HEK293 (cell line): Measurements from ENCODE around the gene ITFG2.

Source experiments
- CTCF ChIA-PET: fragments of 350-600 bp; formaldehyde crosslinking; extraction: SDS; loops from one replicate; lab custom pipeline; 2021; ENCODE audit warnings: antibody characterized with exemption; lab: Yijun Ruan, JAX
- POLR2A ChIA-PET: fragments of 300-600 bp; formaldehyde crosslinking; extraction: SDS; loops from one replicate; lab custom pipeline; 2020; ENCODE audit warnings: antibody characterized with exemption, inconsistent platforms; lab: Yijun Ruan, JAX
- H3K27ac ChIP-seq: fragments of 200-500 bp; sonication (Bioruptor generic); 2 replicates; pipeline ENCODE4 v1.5.1; 2014; ENCODE audit warnings: low read depth, low read length, control low read depth, inconsistent platforms; ENCODE audit errors: extremely low read depth
- H3K36me3 ChIP-seq, 2 experiments: fragments of 200-500 bp in 1 of 2; sonication (Bioruptor generic) in 1 of 2; 1 replicate in 1 of 2; 2 replicates in 1 of 2; pipeline ENCODE4 v1.5.1; 2014 to 2017; ENCODE audit warnings: inconsistent platforms in 2 of 2, low read length in 2 of 2; ENCODE audit not compliant: control insufficient read depth in 2 of 2, insufficient read depth in 1 of 2
- H3K4me1 ChIP-seq: fragments of 200-500 bp; sonication (Bioruptor generic); 2 replicates; pipeline ENCODE4 v1.5.1; 2014; ENCODE audit warnings: mild to moderate bottlenecking, low read length, inconsistent platforms; ENCODE audit not compliant: control insufficient read depth, insufficient read depth
- H3K4me3 ChIP-seq: 2 replicates; pipeline ENCODE4 v1.5.1; 2011; ENCODE audit warnings: low read depth, mild to moderate bottlenecking, control low read depth, low read length, moderate library complexity
- H3K9me3 ChIP-seq: fragments of 200-500 bp; sonication (Bioruptor generic); 2 replicates; pipeline ENCODE4 v1.5.1; 2014; ENCODE audit warnings: low read depth, low read length, inconsistent platforms; ENCODE audit not compliant: control insufficient read depth, insufficient read depth
- MYNN ChIP-seq: fragments of 450-650 bp; formaldehyde crosslinking; IDR thresholded peaks from 2 replicates; pipeline ENCODE4 v1.5.1; 2016; ENCODE audit warnings: missing biosample characterization, missing genetic modification characterization, borderline replicate concordance
- SCRT1 ChIP-seq: fragments of 450-650 bp; formaldehyde crosslinking; IDR thresholded peaks from 2 replicates; pipeline ENCODE4 v1.5.1; 2016; ENCODE audit warnings: missing biosample characterization, missing genetic modification characterization, borderline replicate concordance
- YY2 ChIP-seq: fragments of 450-650 bp; formaldehyde crosslinking; IDR thresholded peaks from 2 replicates; pipeline ENCODE4 v1.5.1; 2016; ENCODE audit warnings: missing biosample characterization, missing genetic modification characterization
- ZBTB26 ChIP-seq: fragments of 450-650 bp; formaldehyde crosslinking; optimal IDR thresholded peaks from 2 replicates; pipeline ENCODE3; 2016; ENCODE audit warnings: missing biosample characterization, mild to moderate bottlenecking, missing genetic modification characterization
- ZNF112 ChIP-seq: fragments of 450-650 bp; formaldehyde crosslinking; IDR thresholded peaks from 2 replicates; pipeline ENCODE4 v1.5.0; 2017; ENCODE audit warnings: missing biosample characterization, missing genetic modification characterization
- ZNF114 ChIP-seq: fragments of 450-650 bp; formaldehyde crosslinking; IDR thresholded peaks from 2 replicates; pipeline ENCODE4 v1.5.0; 2017; ENCODE audit warnings: missing biosample characterization, missing genetic modification characterization
- ZNF138 ChIP-seq: fragments of 450-650 bp; formaldehyde crosslinking; IDR thresholded peaks from 2 replicates; pipeline ENCODE4 v1.5.1; 2016; ENCODE audit warnings: missing biosample characterization, missing genetic modification characterization, borderline replicate concordance
- ZNF146 ChIP-seq: fragments of 450-650 bp; formaldehyde crosslinking; IDR thresholded peaks from 2 replicates; pipeline ENCODE4 v1.5.1; 2016; ENCODE audit warnings: missing biosample characterization, missing genetic modification characterization
- ZNF169 ChIP-seq: fragments of 450-650 bp; formaldehyde crosslinking; IDR thresholded peaks from 2 replicates; pipeline ENCODE4 v1.5.1; 2016; ENCODE audit warnings: missing biosample characterization, missing genetic modification characterization
- ZNF202 ChIP-seq: fragments of 450-650 bp; formaldehyde crosslinking; IDR thresholded peaks from 2 replicates; pipeline ENCODE4 v1.5.1; 2016; ENCODE audit warnings: missing biosample characterization, missing genetic modification characterization, borderline replicate concordance
- ZNF280D ChIP-seq: fragments of 450-650 bp; formaldehyde crosslinking; IDR thresholded peaks from 2 replicates; pipeline ENCODE4 v1.5.1; 2016; ENCODE audit warnings: missing biosample characterization, missing genetic modification characterization
- ZNF391 ChIP-seq: fragments of 450-650 bp; formaldehyde crosslinking; IDR thresholded peaks from 2 replicates; pipeline ENCODE4 v1.5.1; 2016; ENCODE audit warnings: low read depth, missing biosample characterization, missing genetic modification characterization, borderline replicate concordance
- ZNF473 ChIP-seq: fragments of 450-650 bp; formaldehyde crosslinking; IDR thresholded peaks from 2 replicates; pipeline ENCODE4 v1.5.1; 2017; ENCODE audit warnings: missing biosample characterization, missing genetic modification characterization
- ZNF610 ChIP-seq: fragments of 450-650 bp; formaldehyde crosslinking; IDR thresholded peaks from 2 replicates; pipeline ENCODE4 v1.5.1; 2016; ENCODE audit warnings: missing biosample characterization, missing genetic modification characterization, borderline replicate concordance
- ZNF639 ChIP-seq: fragments of 450-650 bp; formaldehyde crosslinking; IDR thresholded peaks from 2 replicates; pipeline ENCODE4 v1.5.1; 2016; ENCODE audit warnings: missing biosample characterization, missing genetic modification characterization
- ZNF654 ChIP-seq: fragments of 450-650 bp; formaldehyde crosslinking; IDR thresholded peaks from 2 replicates; pipeline ENCODE4 v1.5.1; 2016; ENCODE audit warnings: low read depth, missing biosample characterization, missing genetic modification characterization
- ZNF768 ChIP-seq: fragments of 450-650 bp; formaldehyde crosslinking; IDR thresholded peaks from 2 replicates; pipeline ENCODE4 v1.5.1; 2018; ENCODE audit warnings: missing biosample characterization, mild to moderate bottlenecking, missing genetic modification characterization
- ZNF776 ChIP-seq: fragments of 450-650 bp; formaldehyde crosslinking; IDR thresholded peaks from 2 replicates; pipeline ENCODE4 v1.5.0; 2017; ENCODE audit warnings: missing biosample characterization, missing genetic modification characterization, borderline replicate concordance
- TF ChIP-seq, protein P1 (sequence below): fragments of 450-650 bp; formaldehyde crosslinking; IDR thresholded peaks from 2 replicates; pipeline ENCODE4 v1.5.1; 2016; ENCODE audit warnings: missing biosample characterization, missing genetic modification characterization
- TF ChIP-seq, protein P2 (sequence below): fragments of 450-650 bp; formaldehyde crosslinking; conservative IDR thresholded peaks from 2 replicates; pipeline ENCODE4 v1.5.1; 2016; ENCODE audit warnings: low read depth, missing biosample characterization, missing genetic modification characterization

The ITFG2 gene

GRCh38 chr12:2794736-2795289 is 17.7 kb upstream of the ITFG2 start, which contains the start of gene FKBP4 (continued):
- peak; percentile 73 for TF ChIP-seq ZBTB26 (tag by site-specific recombination)
- no peak for TF ChIP-seq YY2 (tag by site-specific recombination)

DNA sequence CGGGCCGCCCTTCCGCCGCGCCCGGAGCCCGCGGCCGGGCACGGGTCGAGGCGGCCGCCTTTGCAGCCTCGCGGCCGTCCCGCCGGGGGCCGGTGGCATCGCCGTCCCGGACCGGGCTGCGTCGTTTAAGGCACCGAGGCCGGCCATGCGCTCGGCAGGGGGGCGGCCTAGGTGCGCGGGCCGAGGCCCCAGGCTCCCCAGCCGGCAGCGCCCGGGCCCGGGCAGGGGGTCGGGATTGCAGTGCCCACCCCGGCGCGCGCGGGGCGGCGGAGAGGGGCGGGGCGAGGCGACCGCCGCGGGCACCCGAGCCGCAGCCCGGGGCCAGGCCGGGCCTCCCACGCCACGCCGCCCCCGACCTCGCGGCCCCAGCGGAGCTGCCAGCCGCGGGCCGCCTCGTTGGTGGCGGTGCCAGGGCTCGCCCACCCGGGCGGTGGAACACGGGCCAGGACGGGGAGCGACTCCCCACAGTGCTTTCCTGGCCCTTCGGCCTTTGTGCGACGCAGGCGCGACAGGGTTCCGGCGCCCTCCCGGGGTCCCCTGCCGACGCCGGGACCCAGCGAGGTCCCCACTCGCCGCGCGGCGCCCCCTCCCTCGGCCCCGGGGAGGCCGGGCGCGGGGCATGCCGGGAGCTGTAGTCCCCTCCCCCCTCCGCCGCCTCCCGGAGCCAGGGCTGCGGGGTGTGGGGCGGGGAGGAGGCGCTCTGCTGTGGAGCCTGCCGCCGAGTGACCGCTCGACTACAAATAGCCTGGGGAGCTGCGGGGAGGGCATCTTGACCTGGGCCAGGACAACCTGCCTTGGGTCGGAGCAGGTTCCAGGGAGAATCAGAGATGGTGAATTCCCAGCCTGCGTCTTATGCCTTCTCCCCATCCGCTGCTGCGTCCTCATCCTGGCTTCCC is 16.9 kb upstream of the ITFG2 start:
- ChIA-PET CTCF (interaction anchor here (0.6 to 2.0 kb wide), 8 partner anchors 11 to 149 kb away, joined by 3 to 8 read pairs (median 4); partner anchors contain the start of gene ITFG2), POLR2A (interaction anchor here (0.7 to 1.3 kb wide), 6 partner anchors 9 to 81 kb away, joined by 3 to 11 read pairs (median 4); partner anchors contain the start of genes FOXM1, ITFG2 and RHNO1)
- Histone ChIP-seq H3K4me1 (peaks cover 3% of the 10 kb centered on the region; the same call in 1 of the 2 replicates), H3K27ac (peak overlapping the region; percentile 88; the same call in 1 of the 2 replicates), H3K4me3 (peak overlapping the region; percentile 73), H3K36me3 (peaks cover 31 to 47% of the 10 kb centered on the region in 2 experiments), H3K9me3 (no peaks in the 10 kb centered on the region)
- no peak for TF ChIP-seq ZNF473
- no peak for TF ChIP-seq ZNF776 (tag by site-specific recombination)
- no peak for TF ChIP-seq ZNF391 (tag by site-specific recombination)
- no peak for TF ChIP-seq ZNF639
- TF ChIP-seq ZNF610 (tag by site-specific recombination) = no peak
- no peak for TF ChIP-seq SCRT1 (tag by site-specific recombination)
- TF ChIP-seq ZNF112 (tag by site-specific recombination) = no peak
- TF ChIP-seq MYNN (tag by site-specific recombination) = no peak
- TF ChIP-seq ZNF146 (tag by site-specific recombination) = 0 out of 2 replicates have a peak, but pooled peaks have one; percentile 1
- no peak for TF ChIP-seq ZNF114
- TF ChIP-seq ZNF202 (tag by site-specific recombination) = no peak
- TF ChIP-seq, protein P1, sequence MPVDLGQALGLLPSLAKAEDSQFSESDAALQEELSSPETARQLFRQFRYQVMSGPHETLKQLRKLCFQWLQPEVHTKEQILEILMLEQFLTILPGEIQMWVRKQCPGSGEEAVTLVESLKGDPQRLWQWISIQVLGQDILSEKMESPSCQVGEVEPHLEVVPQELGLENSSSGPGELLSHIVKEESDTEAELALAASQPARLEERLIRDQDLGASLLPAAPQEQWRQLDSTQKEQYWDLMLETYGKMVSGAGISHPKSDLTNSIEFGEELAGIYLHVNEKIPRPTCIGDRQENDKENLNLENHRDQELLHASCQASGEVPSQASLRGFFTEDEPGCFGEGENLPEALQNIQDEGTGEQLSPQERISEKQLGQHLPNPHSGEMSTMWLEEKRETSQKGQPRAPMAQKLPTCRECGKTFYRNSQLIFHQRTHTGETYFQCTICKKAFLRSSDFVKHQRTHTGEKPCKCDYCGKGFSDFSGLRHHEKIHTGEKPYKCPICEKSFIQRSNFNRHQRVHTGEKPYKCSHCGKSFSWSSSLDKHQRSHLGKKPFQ (tag by site-specific recombination) = no peak
- TF ChIP-seq ZNF768 (tag by site-specific recombination) = no peak
- TF ChIP-seq ZNF654 = no peak
- no peak for TF ChIP-seq ZNF138 (tag by site-specific recombination)
- TF ChIP-seq ZNF280D = no peak
- TF ChIP-seq ZNF169 (tag by site-specific recombination) = no peak
- TF ChIP-seq, protein P2, sequence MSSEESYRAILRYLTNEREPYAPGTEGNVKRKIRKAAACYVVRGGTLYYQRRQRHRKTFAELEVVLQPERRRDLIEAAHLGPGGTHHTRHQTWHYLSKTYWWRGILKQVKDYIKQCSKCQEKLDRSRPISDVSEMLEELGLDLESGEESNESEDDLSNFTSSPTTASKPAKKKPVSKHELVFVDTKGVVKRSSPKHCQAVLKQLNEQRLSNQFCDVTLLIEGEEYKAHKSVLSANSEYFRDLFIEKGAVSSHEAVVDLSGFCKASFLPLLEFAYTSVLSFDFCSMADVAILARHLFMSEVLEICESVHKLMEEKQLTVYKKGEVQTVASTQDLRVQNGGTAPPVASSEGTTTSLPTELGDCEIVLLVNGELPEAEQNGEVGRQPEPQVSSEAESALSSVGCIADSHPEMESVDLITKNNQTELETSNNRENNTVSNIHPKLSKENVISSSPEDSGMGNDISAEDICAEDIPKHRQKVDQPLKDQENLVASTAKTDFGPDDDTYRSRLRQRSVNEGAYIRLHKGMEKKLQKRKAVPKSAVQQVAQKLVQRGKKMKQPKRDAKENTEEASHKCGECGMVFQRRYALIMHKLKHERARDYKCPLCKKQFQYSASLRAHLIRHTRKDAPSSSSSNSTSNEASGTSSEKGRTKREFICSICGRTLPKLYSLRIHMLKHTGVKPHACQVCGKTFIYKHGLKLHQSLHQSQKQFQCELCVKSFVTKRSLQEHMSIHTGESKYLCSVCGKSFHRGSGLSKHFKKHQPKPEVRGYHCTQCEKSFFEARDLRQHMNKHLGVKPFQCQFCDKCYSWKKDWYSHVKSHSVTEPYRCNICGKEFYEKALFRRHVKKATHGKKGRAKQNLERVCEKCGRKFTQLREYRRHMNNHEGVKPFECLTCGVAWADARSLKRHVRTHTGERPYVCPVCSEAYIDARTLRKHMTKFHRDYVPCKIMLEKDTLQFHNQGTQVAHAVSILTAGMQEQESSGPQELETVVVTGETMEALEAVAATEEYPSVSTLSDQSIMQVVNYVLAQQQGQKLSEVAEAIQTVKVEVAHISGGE (tag by site-specific recombination) = no peak
